SK-N-SH (cell line): ENCODE results near the gene SPSB3. TPM values are rescaled to one million over a fixed set of nuclear protein-coding genes. Genes with fewer than 3 reads are reported as not detected.

Source experiments
- CTCF ChIA-PET: fragments of 300-600, 350-600 bp; formaldehyde crosslinking; extraction: SDS; loops from one replicate; lab custom pipeline; 2021; lab: Yijun Ruan, JAX
- POLR2A ChIA-PET: fragments of 350-600 bp; sonication (Branson Sonifier 250); formaldehyde crosslinking; extraction: SDS; loops from one replicate; lab custom pipeline; 2020; ENCODE audit warnings: antibody characterized with exemption, inconsistent platforms; lab: Yijun Ruan, JAX
- DNase-seq: peaks from one replicate; pipeline ENCODE4 v3.0.0; 2012
- H2AFZ ChIP-seq: fragments of 200-600 bp; sonication (generic); 2 replicates; pipeline ENCODE4 v1.8.1; 2016; ENCODE audit warnings: antibody characterized with exemption, mild to moderate bottlenecking, low read depth
- H3F3A ChIP-seq: fragments of 200-600 bp; sonication (generic); replicated peaks from 2 replicates; pipeline ENCODE3; 2016; ENCODE audit warnings: antibody characterized with exemption, mild to moderate bottlenecking; ENCODE audit not compliant: insufficient read depth
- H3K27ac ChIP-seq, 2 experiments: fragments of 200-500 bp in 1 of 2; fragments of 200-600 bp in 1 of 2; sonication (Bioruptor generic) in 1 of 2; sonication (generic), shearing (Covaris generic) in 1 of 2; 2 replicates each; pipeline versions ENCODE4 v1.5.1 to v1.6.1; 2014 to 2016; ENCODE audit warnings: low read depth in 2 of 2, inconsistent platforms in 1 of 2, low read length in 1 of 2, mild to moderate bottlenecking in 1 of 2, mixed read lengths in 1 of 2
- H3K27me3 ChIP-seq: fragments of 200-600 bp; sonication (generic), shearing (Covaris generic); 2 replicates; pipeline ENCODE4 v1.6.1; 2016; ENCODE audit warnings: mixed run types; ENCODE audit not compliant: insufficient read depth
- H3K36me3 ChIP-seq, 2 experiments: fragments of 200-500 bp in 1 of 2; fragments of 200-600 bp in 1 of 2; sonication (Bioruptor generic) in 1 of 2; sonication (generic) in 1 of 2; replicated peaks in 1 of 2; 2 replicates each; pipeline versions ENCODE3 to v1.5.1; 2014 to 2016; ENCODE audit warnings: low read length in 1 of 2, mild to moderate bottlenecking in 1 of 2; ENCODE audit not compliant: insufficient read depth in 2 of 2, control insufficient read depth in 1 of 2
- H3K4me1 ChIP-seq, 2 experiments: fragments of 200-500 bp in 1 of 2; fragments of 200-600 bp in 1 of 2; sonication (Bioruptor generic) in 1 of 2; sonication (generic), shearing (Covaris generic) in 1 of 2; 2 replicates each; pipeline versions ENCODE4 v1.5.1 to v1.6.1; 2014 to 2016; ENCODE audit warnings: low read depth in 1 of 2, low read length in 1 of 2, mixed run types in 1 of 2; ENCODE audit not compliant: insufficient read depth in 2 of 2, control insufficient read depth in 1 of 2
- H3K4me2 ChIP-seq: fragments of 200-600 bp; sonication (generic), shearing (Covaris generic); 2 replicates; pipeline ENCODE4 v1.6.1; 2017; ENCODE audit warnings: mixed run types
- H3K4me3 ChIP-seq, 2 experiments: fragments of 200-500 bp in 1 of 2; fragments of 200-600 bp in 1 of 2; sonication (Bioruptor generic) in 1 of 2; sonication (generic), shearing (Covaris generic) in 1 of 2; 2 replicates each; pipeline versions ENCODE4 v1.5.1 to v1.8.1; 2014 to 2016; ENCODE audit warnings: low read depth in 2 of 2, inconsistent platforms in 1 of 2, low read length in 1 of 2, mild to moderate bottlenecking in 1 of 2, mixed read lengths in 1 of 2, moderate library complexity in 1 of 2
- H3K79me2 ChIP-seq: fragments of 200-600 bp; sonication (generic); 2 replicates; pipeline ENCODE4 v1.8.1; 2017; ENCODE audit warnings: mild to moderate bottlenecking; ENCODE audit not compliant: insufficient read depth
- H3K9ac ChIP-seq: fragments of 200-600 bp; sonication (generic); 2 replicates; pipeline ENCODE4 v1.6.1; 2017; ENCODE audit warnings: mixed run types
- H3K9me2 ChIP-seq: fragments of 200-600 bp; sonication (generic); 2 replicates; pipeline ENCODE4 v1.6.1; 2017; ENCODE audit warnings: mixed run types
- H3K9me3 ChIP-seq: fragments of 200-600 bp; sonication (generic); 2 replicates; pipeline ENCODE4 v1.6.1; 2017; ENCODE audit warnings: mixed run types, mild to moderate bottlenecking, moderate library complexity
- H4K20me1 ChIP-seq: fragments of 200-600 bp; sonication (generic); 2 replicates; pipeline ENCODE4 v1.6.1; 2017; ENCODE audit warnings: mild to moderate bottlenecking, mixed run types; ENCODE audit not compliant: insufficient read depth
- EP300 ChIP-seq, 2 experiments: IDR thresholded peaks; 2 replicates each; pipeline versions ENCODE4 v1.4.0 to v1.6.1; 2012; ENCODE audit warnings: borderline replicate concordance in 1 of 2, low read depth in 1 of 2, low read length in 1 of 2
- EZH2phosphoT487 ChIP-seq: fragments of 200-600 bp; sonication (generic); IDR thresholded peaks from 2 replicates; pipeline ENCODE4 v1.6.1; 2017; ENCODE audit warnings: low read depth, mixed run types, mild to moderate bottlenecking, antibody characterized with exemption, moderate library complexity, borderline replicate concordance
- FOXJ3 ChIP-seq: sonication (generic); formaldehyde crosslinking; IDR thresholded peaks from 2 replicates; pipeline ENCODE4 v1.5.1; 2020; ENCODE audit warnings: mild to moderate bottlenecking, missing genetic modification reagents
- GABPA ChIP-seq: IDR thresholded peaks from 2 replicates; pipeline ENCODE4 v1.4.0; 2012; ENCODE audit warnings: low read depth, mild to moderate bottlenecking
- MAX ChIP-seq: IDR thresholded peaks from 2 replicates; pipeline ENCODE4 v1.4.0; 2012; ENCODE audit warnings: low read depth
- NRF1 ChIP-seq: IDR thresholded peaks from 2 replicates; pipeline ENCODE4 v1.6.1; 2012; ENCODE audit warnings: low read depth, mild to moderate bottlenecking, low read length
- POLR2AphosphoS5 ChIP-seq: IDR thresholded peaks from 2 replicates; pipeline ENCODE4 v1.6.1; 2012; ENCODE audit warnings: low read depth, low read length
- RCOR1 ChIP-seq: fragments of 150-350 bp; IDR thresholded peaks from 2 replicates; pipeline ENCODE4 v1.6.1; 2017; ENCODE audit warnings: antibody characterized with exemption, low read length
- TAF1 ChIP-seq: IDR thresholded peaks from 2 replicates; pipeline ENCODE4 v1.6.1; 2012; ENCODE audit warnings: low read depth, mild to moderate bottlenecking, low read length, moderate library complexity, borderline replicate concordance
- TCF12 ChIP-seq: IDR thresholded peaks from 2 replicates; pipeline ENCODE4 v1.4.0; 2012
- TEAD4 ChIP-seq: IDR thresholded peaks from 2 replicates; pipeline ENCODE4 v1.4.0; 2012; ENCODE audit warnings: mild to moderate bottlenecking, borderline replicate concordance; ENCODE audit not compliant: insufficient read depth
- YY1 ChIP-seq: IDR thresholded peaks from 2 replicates; pipeline ENCODE4 v1.4.0; 2012; ENCODE audit warnings: low read depth, mild to moderate bottlenecking
- WGBS: methylation state at CpG from one replicate; pipeline ENCODE4 v1.1.6; 2017; ENCODE audit warnings: low lambda C conversion rate; 5-methylcytosine and 5-hydroxymethylcytosine counted together
- polyA plus RNA-seq, 3 experiments: library from polyadenylated mRNA; depleted of rRNA; stranded (reverse); fragments of >200 nt; gene quantifications; 2 replicates each; pipeline ENCODE4 v1.2.3, GENCODE V29; 2012

The SPSB3 gene
- polyA plus RNA-seq, 1 of the 3 experiments (the other 2 are of a cell fraction) = 40.6 TPM

GRCh38 chr16:1787056-1787321 lies 4.6 kb upstream of the SPSB3 start:
- TF ChIP-seq NRF1 (no peak), POLR2AphosphoS5 (no peak), EP300 (IDR thresholded peaks at IDR 0.05; ENCODE audit: borderline replicate concordance in 1 of 2, low read depth in 1 of 2, low read length in 1 of 2) (no peak)
- TF ChIP-seq, all 33 proteins: peak for 0
- DNase-seq = no peak
- H3K27ac ChIP-seq = no peak overlapping the region
- no peak overlapping the region for H2AFZ ChIP-seq
- no peak overlapping the region for H3K4me3 ChIP-seq
- H3K36me3 ChIP-seq = peaks cover 0 to 45% of the 10 kb centered on the region in 2 experiments
- H3K4me2 ChIP-seq = no peak overlapping the region
- H3K9me2 ChIP-seq = no peaks in the 10 kb centered on the region
- CTCF ChIA-PET = no interaction called here
- no peaks in the 10 kb centered on the region; a peak in 1 of 4 replicates for H3K4me1 ChIP-seq
- H3F3A ChIP-seq = peaks cover 3% of the 10 kb centered on the region
- peaks cover 6% of the 10 kb centered on the region; the same call in 1 of the 2 replicates for H4K20me1 ChIP-seq
- H3K9me3 ChIP-seq = no peaks in the 10 kb centered on the region
- POLR2A ChIA-PET = no interaction called here
- no peaks in the 10 kb centered on the region for H3K27me3 ChIP-seq
- H3K79me2 ChIP-seq = peaks cover 41% of the 10 kb centered on the region
- 60% methylated on average over 1 of the region's 6 CpGs for WGBS
- H3K9ac ChIP-seq = no peak overlapping the region

GRCh38 chr16:1786242-1787055 lies 4.1 kb upstream of the SPSB3 start:
- H3K4me2 ChIP-seq = no peak overlapping the region
- CTCF ChIA-PET = no interaction called here
- TF ChIP-seq GABPA (no peak), NRF1 (no peak)
- TF ChIP-seq, all 33 proteins: peak for 0
- peaks cover 6% of the 10 kb centered on the region; the same call in 1 of the 2 replicates for H4K20me1 ChIP-seq
- H3K9me2 ChIP-seq = no peaks in the 10 kb centered on the region
- no peak overlapping the region for H3K9ac ChIP-seq
- no peaks in the 10 kb centered on the region for H3K27me3 ChIP-seq
- DNase-seq = no peak
- no peak overlapping the region for H3K4me3 ChIP-seq
- no peaks in the 10 kb centered on the region for H3K9me3 ChIP-seq
- H2AFZ ChIP-seq = no peak overlapping the region
- peaks cover 0 to 3% of the 10 kb centered on the region in 2 experiments; a peak in 1 of 4 replicates for H3K4me1 ChIP-seq
- H3F3A ChIP-seq = peaks cover 3% of the 10 kb centered on the region
- H3K27ac ChIP-seq = no peak overlapping the region
- H3K36me3 ChIP-seq = peaks cover 0 to 41% of the 10 kb centered on the region in 2 experiments
- POLR2A ChIA-PET = no interaction called here
- 95% methylated on average over 13 of the region's 51 CpGs for WGBS
- peaks cover 45% of the 10 kb centered on the region for H3K79me2 ChIP-seq

- Histone ChIP-seq H3K36me3 (peaks cover 0 to 41% of the 10 kb centered on the region in 2 experiments), H3K9ac (no peak overlapping the region), H3K4me1 (peaks cover 0 to 8% of the 10 kb centered on the region in 2 experiments; a peak in 1 of 4 replicates), H3K27ac (no peak overlapping the region), H3K79me2 (peaks cover 52% of the 10 kb centered on the region), H3K27me3 (no peaks in the 10 kb centered on the region), H3K4me3 (no peak overlapping the region), H3K4me2 (no peak overlapping the region), H3F3A (peaks cover 8% of the 10 kb centered on the region), H2AFZ (no peak overlapping the region), H3K9me2 (no peaks in the 10 kb centered on the region), H4K20me1 (peaks cover 11% of the 10 kb centered on the region; the same call in 1 of the 2 replicates), H3K9me3 (no peaks in the 10 kb centered on the region)
- no peak for DNase-seq
- CTCF ChIA-PET = no interaction called here
- POLR2A ChIA-PET = no interaction called here
- WGBS = 95% methylated on average over 11 of the region's 14 CpGs
- no peak for TF ChIP-seq EZH2phosphoT487
- TF ChIP-seq TEAD4 = no peak
- no peak for TF ChIP-seq FOXJ3 (CRISPR knock-in tag)
- no peak for TF ChIP-seq TCF12
- TF ChIP-seq POLR2AphosphoS5 = no peak
- no peak for TF ChIP-seq YY1
- no peak for TF ChIP-seq MAX
- TF ChIP-seq TAF1 = no peak
- TF ChIP-seq RCOR1 = no peak
- TF ChIP-seq, all 33 proteins: peak for 0
Observed at GRCh38 chr16:1785846-1786170, 3.4 kb upstream of the SPSB3 start.
